ENCODE results near the gene ASL. TPM values are rescaled to one million over a fixed set of nuclear protein-coding genes. Genes with fewer than 3 reads are reported as not detected.
"Not testable (repeated sequence)": the region's sequence is repeated elsewhere in the genome, so short reads cannot be mapped to it uniquely, and the experiment has no call there.

Gene ASL
- total RNA-seq, 1 donor: 34.5 TPM

DNA sequence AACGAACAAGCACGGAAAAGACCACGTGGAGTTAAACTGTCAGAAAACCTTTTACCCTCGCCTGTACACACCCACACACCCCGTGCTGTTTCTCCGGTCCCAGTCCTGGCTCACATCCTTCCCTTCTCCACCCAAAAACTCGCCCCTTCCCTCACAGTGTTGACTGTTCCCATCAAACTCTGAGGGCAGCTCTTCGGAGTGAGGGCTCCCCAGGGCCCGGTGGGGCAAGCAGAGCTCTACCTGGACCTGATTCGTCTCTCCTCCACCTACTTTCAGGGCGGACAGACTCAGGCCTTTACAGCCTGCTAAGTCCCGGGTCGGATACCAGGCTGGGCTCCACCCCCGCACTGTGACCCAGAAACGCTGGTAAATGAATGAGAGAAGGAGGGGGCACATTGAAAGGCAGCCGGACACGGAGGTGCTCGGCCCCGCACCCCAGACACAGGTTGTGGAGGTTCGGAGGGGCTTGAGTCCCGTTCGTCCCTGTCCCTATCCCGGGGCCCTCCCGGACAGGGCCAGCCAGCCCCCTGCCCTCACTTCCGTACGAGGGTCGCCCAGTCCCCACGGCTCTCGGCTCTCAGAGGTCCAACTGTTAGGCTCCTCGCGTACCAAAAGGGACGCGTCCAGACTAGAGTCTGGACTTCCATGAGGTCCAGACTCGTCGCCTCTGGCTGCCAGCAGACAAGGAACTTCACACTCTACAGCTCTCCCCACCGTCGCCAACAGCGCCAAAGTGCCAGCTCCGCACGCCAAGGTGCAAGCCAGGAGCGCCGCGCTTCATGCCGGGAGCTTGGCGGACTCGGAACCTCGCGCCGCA, 31.7 kb upstream of the ASL start:
- peak; percentile 31 for DNase-seq (ENCODE audit: low read depth)
- peak overlapping the region; percentile 43 for H3K4me3 ChIP-seq (ENCODE audit: low read depth, low read length)
- TF ChIP-seq, protein P1, sequence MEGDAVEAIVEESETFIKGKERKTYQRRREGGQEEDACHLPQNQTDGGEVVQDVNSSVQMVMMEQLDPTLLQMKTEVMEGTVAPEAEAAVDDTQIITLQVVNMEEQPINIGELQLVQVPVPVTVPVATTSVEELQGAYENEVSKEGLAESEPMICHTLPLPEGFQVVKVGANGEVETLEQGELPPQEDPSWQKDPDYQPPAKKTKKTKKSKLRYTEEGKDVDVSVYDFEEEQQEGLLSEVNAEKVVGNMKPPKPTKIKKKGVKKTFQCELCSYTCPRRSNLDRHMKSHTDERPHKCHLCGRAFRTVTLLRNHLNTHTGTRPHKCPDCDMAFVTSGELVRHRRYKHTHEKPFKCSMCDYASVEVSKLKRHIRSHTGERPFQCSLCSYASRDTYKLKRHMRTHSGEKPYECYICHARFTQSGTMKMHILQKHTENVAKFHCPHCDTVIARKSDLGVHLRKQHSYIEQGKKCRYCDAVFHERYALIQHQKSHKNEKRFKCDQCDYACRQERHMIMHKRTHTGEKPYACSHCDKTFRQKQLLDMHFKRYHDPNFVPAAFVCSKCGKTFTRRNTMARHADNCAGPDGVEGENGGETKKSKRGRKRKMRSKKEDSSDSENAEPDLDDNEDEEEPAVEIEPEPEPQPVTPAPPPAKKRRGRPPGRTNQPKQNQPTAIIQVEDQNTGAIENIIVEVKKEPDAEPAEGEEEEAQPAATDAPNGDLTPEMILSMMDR (IDR thresholded peaks at IDR 0.05; ENCODE audit: insufficient read depth, low read depth, low read length): no peak

DNA sequence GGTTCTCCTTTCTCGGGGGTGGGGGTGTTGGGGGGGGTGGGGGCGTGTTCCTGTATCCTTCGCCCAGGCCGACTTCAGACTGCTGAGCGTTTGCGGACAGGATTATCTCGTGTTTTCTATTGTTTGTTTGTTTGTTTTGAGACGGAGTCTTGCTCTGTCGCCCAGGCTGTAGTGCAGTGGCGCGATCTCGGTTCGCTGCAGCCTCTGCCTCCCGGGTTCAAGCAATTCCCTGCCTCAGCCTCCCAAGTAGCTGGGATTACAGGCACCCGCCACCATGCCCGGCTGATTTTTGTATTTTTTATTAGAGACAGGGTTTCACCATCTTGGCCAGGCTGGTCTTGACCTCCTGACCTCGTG, 31.1 kb upstream of the ASL start:
- H3K4me3 ChIP-seq (ENCODE audit: low read depth, low read length): peak overlapping the region; percentile 43

DNA sequence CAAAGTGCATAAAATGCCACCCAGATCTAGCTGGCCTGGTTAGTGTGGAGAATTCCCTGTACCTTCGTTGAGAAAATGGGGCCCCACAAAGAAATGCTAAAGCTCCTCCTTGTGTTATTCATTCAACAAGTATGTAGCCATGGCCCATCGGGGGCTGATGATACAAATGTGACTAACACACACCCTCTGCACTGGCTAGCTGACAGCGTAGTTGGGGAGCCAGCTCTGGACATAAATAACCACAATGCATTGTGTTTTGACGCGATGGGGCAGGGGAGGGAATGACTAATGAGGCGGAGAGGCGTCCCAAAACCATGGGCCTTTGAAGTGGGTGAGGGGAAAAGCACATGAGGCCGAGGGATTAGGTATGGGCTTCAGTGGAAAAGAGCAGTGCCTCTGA, 28.2 kb upstream of the ASL start:
- TF ChIP-seq, protein P1 (IDR thresholded peaks at IDR 0.05; ENCODE audit: insufficient read depth, low read depth, low read length): no peak
- DNase-seq (ENCODE audit: low read depth): peak; percentile 79
- no peak overlapping the region for H3K4me3 ChIP-seq (ENCODE audit: low read depth, low read length)

More for the DNA sequence above, 31.1 kb upstream of the ASL start:
- DNase-seq (ENCODE audit: low read depth): not testable (repeated sequence)

DNA sequence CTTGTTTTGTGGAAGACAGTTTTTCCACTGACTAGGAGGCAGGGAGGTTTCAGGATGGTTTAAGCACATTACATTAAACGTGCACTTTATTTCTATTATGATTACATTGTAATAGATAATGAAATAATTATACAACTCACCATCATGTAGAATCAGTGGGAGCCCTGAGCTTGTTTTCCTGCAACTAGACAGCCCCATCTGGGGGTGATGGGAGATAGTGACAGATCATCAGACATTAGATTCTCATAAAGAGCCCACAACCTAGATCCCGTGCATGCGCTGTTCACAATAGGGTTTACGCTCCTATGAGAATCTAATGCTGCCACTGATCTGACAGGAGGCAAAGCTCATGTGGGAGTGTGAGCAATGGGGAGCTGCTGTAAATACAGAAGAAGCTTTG, 25.7 kb upstream of the ASL start:
- not testable (repeated sequence) for DNase-seq (ENCODE audit: low read depth); H3K4me3 ChIP-seq (ENCODE audit: low read depth, low read length)
- TF ChIP-seq, protein P1 (IDR thresholded peaks at IDR 0.05; ENCODE audit: insufficient read depth, low read depth, low read length): peak; percentile 8

DNA sequence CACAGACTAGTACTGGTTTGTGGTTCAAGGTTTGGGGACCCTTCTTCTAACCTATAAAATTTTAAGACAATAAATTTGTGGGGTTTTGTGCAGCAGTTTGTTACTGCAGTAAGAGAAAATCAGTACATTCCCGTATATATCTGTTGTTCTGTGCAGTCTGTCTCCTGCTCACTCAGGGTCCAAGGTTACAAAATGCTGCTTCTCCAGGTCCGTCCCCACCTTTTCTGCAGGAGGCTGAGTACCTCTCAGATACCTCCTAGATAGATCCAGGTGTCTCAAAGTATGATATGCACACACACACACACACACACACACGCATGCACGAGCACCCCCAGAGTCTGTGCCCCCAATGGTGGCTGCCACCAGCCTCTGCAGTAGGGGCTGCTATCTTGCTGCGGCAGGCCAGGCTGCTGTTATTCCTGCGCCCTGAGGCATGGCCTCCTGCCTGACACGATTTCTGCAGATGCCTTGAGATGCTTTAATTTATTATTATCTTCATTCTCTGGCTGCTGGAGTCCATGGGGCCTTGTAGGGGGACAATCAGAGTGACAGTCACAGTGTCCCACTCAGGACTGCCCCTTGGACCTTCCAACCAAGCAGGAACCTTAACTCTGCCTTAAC, 25.2 kb upstream of the ASL start:
- no peak overlapping the region for H3K4me3 ChIP-seq (ENCODE audit: low read depth, low read length)
- TF ChIP-seq, protein P1 (IDR thresholded peaks at IDR 0.05; ENCODE audit: insufficient read depth, low read depth, low read length): no peak
- no peak for DNase-seq (ENCODE audit: low read depth)

DNA sequence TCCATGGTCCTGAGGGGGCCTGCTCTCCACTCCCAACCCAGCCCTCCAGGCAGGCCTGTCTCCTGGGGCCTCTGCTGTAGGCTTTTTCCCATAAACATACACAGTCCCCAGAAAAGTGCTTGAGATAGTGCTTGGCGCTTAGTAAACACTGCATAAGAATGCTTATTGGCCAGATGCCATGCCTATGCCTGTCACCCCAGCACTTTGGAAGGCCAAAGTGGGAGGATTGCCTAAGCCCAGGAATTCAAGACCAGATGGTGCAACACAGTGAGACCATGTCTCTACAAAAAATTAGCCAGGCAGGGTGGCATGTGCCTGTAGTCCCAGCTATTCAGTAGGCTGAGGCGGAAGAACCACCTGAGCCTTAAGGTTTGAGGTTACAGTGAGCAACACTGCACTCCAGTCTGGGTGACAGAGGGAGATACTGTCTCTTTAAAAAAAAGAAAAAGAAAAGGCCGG, 24.6 kb upstream of the ASL start:
- TF ChIP-seq, protein P1 (IDR thresholded peaks at IDR 0.05; ENCODE audit: insufficient read depth, low read depth, low read length): no peak
- DNase-seq (ENCODE audit: low read depth): peak; percentile 98

DNA sequence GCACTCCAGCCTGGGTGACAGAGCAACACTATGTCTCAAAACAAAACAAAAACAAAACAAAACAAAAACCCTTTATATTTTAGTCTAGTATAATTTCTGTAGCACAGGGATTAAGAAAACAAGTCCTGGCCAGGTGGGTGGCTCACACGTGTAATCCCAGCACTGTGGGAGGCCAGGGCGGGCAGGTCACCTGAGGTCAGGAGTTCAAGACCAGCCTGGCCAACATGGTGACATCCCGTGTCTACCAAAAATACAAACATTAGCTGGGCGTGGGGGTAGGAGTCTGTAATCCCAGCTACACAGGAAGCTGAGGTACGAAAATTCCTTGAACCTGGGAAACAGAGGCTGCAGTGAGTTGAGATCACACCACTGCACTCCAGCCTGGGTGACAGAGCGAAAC, 23.2 kb upstream of the ASL start:
- TF ChIP-seq, protein P1 (IDR thresholded peaks at IDR 0.05; ENCODE audit: insufficient read depth, low read depth, low read length): no peak
- H3K4me3 ChIP-seq (ENCODE audit: low read depth, low read length): no peak overlapping the region
- no peak for DNase-seq (ENCODE audit: low read depth)

More for the DNA sequence above, 24.6 kb upstream of the ASL start:
- no peak overlapping the region for H3K4me3 ChIP-seq (ENCODE audit: low read depth, low read length)

All from fibroblast of villous mesenchyme (primary cell).